Mesenchymal stem cell (in vitro differentiated cells and primary cell): Measurements from ENCODE around the gene AP4M1.

Experiments
- DNase-seq: peaks from one replicate; pipeline ENCODE4 v3.0.0-alpha.2; 2013
- H2AFZ ChIP-seq: one replicate; pipeline ENCODE4 v1.6.1; 2013; ENCODE audit warnings: low read depth, mild to moderate bottlenecking, control low read depth, inconsistent platforms, low read length, moderate library complexity
- H2AK5ac ChIP-seq: 2 replicates; pipeline ENCODE4 v1.6.1; 2013; ENCODE audit warnings: low read length, moderate library complexity, mild to moderate bottlenecking, inconsistent platforms; ENCODE audit not compliant: severe bottlenecking
- H2BK120ac ChIP-seq: one replicate; pipeline ENCODE4 v1.6.1; 2013; ENCODE audit warnings: low read depth, mild to moderate bottlenecking, inconsistent platforms, low read length, moderate library complexity
- H2BK12ac ChIP-seq, 2 experiments: one replicate each; pipeline ENCODE4 v1.6.1; 2013; ENCODE audit warnings: inconsistent platforms in 2 of 2, low read length in 2 of 2, mild to moderate bottlenecking in 2 of 2, moderate library complexity in 2 of 2, control low read depth in 1 of 2
- H2BK15ac ChIP-seq: one replicate; pipeline ENCODE4 v1.6.1; 2013; ENCODE audit warnings: mild to moderate bottlenecking, low read depth, inconsistent platforms; ENCODE audit not compliant: poor library complexity, severe bottlenecking
- H2BK5ac ChIP-seq: 2 replicates; pipeline ENCODE4 v1.6.1; 2013; ENCODE audit warnings: low read depth, mild to moderate bottlenecking, low read length, control low read depth, inconsistent platforms; ENCODE audit not compliant: poor library complexity, severe bottlenecking
- H3K14ac ChIP-seq, 2 experiments: one replicate each; pipeline ENCODE4 v1.6.1; 2013; ENCODE audit warnings: inconsistent platforms in 2 of 2, low read length in 2 of 2, control low read depth in 1 of 2, mild to moderate bottlenecking in 1 of 2, moderate library complexity in 1 of 2
- H3K18ac ChIP-seq, 2 experiments: one replicate each; pipeline ENCODE4 v1.6.1; 2013; ENCODE audit warnings: inconsistent platforms in 2 of 2, low read length in 2 of 2, control low read depth in 1 of 2, low read depth in 1 of 2, mild to moderate bottlenecking in 1 of 2
- H3K23ac ChIP-seq, 2 experiments: one replicate each; pipeline ENCODE4 v1.6.1; 2013; ENCODE audit warnings: inconsistent platforms in 2 of 2, low read length in 2 of 2, mild to moderate bottlenecking in 2 of 2, moderate library complexity in 2 of 2, control low read depth in 1 of 2
- H3K27ac ChIP-seq: 2 replicates; pipeline ENCODE4 v1.5.1; 2013; ENCODE audit warnings: mild to moderate bottlenecking, moderate library complexity, low read length, control low read depth, inconsistent platforms; ENCODE audit not compliant: poor library complexity, severe bottlenecking
- H3K27me3 ChIP-seq, 2 experiments: 2 replicates each; pipeline versions ENCODE4 v1.6.1 to v1.7.0; 2013; ENCODE audit warnings: low read length in 2 of 2, mild to moderate bottlenecking in 2 of 2, moderate library complexity in 2 of 2, control low read depth in 1 of 2, inconsistent platforms in 1 of 2; ENCODE audit not compliant: control insufficient read depth in 1 of 2, insufficient read depth in 1 of 2
- H3K36me3 ChIP-seq, 2 experiments: 2 replicates each; pipeline versions ENCODE4 v1.6.1 to v1.7.0; 2013; ENCODE audit warnings: low read length in 2 of 2, control low read depth in 1 of 2, inconsistent platforms in 1 of 2, low read depth in 1 of 2, mild to moderate bottlenecking in 1 of 2; ENCODE audit not compliant: insufficient read depth in 2 of 2, control insufficient read depth in 1 of 2
- H3K4ac ChIP-seq, 2 experiments: one replicate each; pipeline ENCODE4 v1.6.1; 2013; ENCODE audit warnings: inconsistent platforms in 2 of 2, low read length in 2 of 2, mild to moderate bottlenecking in 2 of 2, moderate library complexity in 2 of 2, control low read depth in 1 of 2, low read depth in 1 of 2
- H3K4me1 ChIP-seq: 2 replicates; pipeline ENCODE4 v1.6.1; 2013; ENCODE audit warnings: low read depth, low read length, control low read depth; ENCODE audit not compliant: control insufficient read depth, insufficient read depth
- H3K4me2 ChIP-seq: 2 replicates; pipeline ENCODE4 v1.6.1; 2013; ENCODE audit warnings: low read length, mild to moderate bottlenecking, inconsistent platforms; ENCODE audit not compliant: poor library complexity, severe bottlenecking
- H3K4me3 ChIP-seq, 2 experiments: 2 replicates each; pipeline versions ENCODE4 v1.5.1 to v1.7.0; 2013; ENCODE audit warnings: low read length in 2 of 2, mild to moderate bottlenecking in 2 of 2, control low read depth in 1 of 2, low read depth in 1 of 2; ENCODE audit not compliant: insufficient read depth in 1 of 2
- H3K79me1 ChIP-seq: replicated peaks from 2 replicates; pipeline ENCODE4 v1.6.1; 2013; ENCODE audit warnings: mild to moderate bottlenecking, control low read depth, low read length, inconsistent platforms; ENCODE audit not compliant: poor library complexity, severe bottlenecking
- H3K9ac ChIP-seq: 2 replicates; pipeline ENCODE4 v1.7.0; 2013; ENCODE audit warnings: mild to moderate bottlenecking, low read length, moderate library complexity
- H3K9me3 ChIP-seq: 2 replicates; pipeline ENCODE4 v1.7.0; 2013; ENCODE audit warnings: mild to moderate bottlenecking, low read length; ENCODE audit not compliant: control insufficient read depth
- H4K8ac ChIP-seq: one replicate; pipeline ENCODE4 v1.6.1; 2013; ENCODE audit warnings: inconsistent platforms, mild to moderate bottlenecking, low read length, moderate library complexity
- H4K91ac ChIP-seq: one replicate; pipeline ENCODE4 v1.6.1; 2013; ENCODE audit warnings: mild to moderate bottlenecking, low read length, inconsistent platforms
- WGBS: methylation state at CpG from one replicate; pipeline ENCODE4 v1.1.7; 2013; ENCODE audit warnings: mixed read lengths; 5-methylcytosine and 5-hydroxymethylcytosine counted together

Gene AP4M1

DNA sequence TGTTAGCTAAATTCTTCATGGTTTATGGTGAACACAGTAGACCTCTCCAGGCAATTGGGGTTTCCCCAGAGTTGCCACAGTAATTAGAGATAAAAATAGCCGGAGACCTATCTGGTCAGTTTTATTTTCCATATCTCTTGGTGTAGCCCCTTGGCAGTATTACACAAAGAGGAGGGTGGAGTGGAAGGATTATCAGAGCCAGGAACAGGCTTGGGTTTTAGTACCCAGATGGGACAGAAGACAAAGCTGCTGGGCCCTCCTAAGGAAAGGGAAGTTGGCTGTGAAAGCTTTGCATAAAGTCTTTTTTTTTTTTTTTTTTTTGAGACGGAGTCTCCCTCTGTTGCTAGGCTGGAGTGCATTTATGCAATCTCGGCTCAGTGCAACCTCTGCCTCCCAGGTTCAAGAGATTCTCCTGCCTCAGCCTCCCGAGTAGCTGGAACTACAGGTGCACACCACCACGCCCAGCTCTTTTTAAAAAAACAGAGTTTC lies 42.1 kb upstream of the AP4M1 start:
- H3K27ac ChIP-seq = no peak overlapping the region
- no peak for DNase-seq
- no peak overlapping the region for H3K23ac ChIP-seq
- no peaks in the 10 kb centered on the region for H3K4me1 ChIP-seq
- WGBS = over 99% methylated on average over 5 of the region's 5 CpGs
- H2BK120ac ChIP-seq = no peak overlapping the region
- H4K8ac ChIP-seq = no peak overlapping the region
- H3K4ac ChIP-seq = no peak overlapping the region
- H2BK12ac ChIP-seq = no peak overlapping the region
- H3K36me3 ChIP-seq = peaks cover 54 to 62% of the 10 kb centered on the region in 2 experiments
- H2AFZ ChIP-seq = no peak overlapping the region
- no peak overlapping the region for H3K18ac ChIP-seq
- H3K14ac ChIP-seq = no peak overlapping the region
- H2BK5ac ChIP-seq = no peak overlapping the region
- no peak overlapping the region for H4K91ac ChIP-seq
- H3K27me3 ChIP-seq = no peaks in the 10 kb centered on the region
- peaks cover 28% of the 10 kb centered on the region for H3K79me1 ChIP-seq
- H3K4me2 ChIP-seq = no peak overlapping the region
- H2AK5ac ChIP-seq = no peak overlapping the region
- H3K9ac ChIP-seq = no peak overlapping the region
- H3K4me3 ChIP-seq = no peak overlapping the region
- H2BK15ac ChIP-seq = no peak overlapping the region
- H3K9me3 ChIP-seq = no peaks in the 10 kb centered on the region

DNA sequence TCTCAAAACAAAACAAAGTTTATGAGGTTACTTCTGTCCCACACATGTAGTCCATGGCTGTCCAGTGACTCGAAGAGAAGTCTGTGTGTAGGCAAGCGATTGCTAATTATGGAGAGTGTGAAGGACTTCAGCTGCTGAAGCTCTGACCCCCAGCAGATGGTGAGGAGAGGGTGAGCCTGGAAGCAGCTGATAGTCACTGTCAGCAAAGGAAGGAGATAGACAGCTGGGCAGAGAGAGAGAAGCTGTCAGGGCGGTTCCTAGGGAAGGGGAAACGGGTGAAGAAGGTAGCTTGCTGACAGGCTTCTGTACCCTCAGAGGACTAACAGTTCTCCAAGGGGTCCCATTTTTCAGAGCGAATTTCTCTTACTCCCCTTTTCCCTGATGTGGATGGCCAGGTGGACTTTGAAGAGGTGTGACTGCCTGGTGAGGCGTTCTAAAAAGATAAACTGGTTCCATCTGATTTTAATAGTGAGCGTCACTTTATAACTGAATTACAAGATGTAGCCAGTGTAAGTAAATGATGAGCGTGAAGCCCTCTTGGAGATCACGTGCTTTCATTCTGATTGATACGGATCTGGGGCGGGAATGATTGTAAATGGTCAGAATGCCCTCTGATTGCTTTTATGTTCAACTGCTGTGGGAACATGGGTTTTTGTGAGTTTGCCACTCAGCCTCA lies 39.8 kb upstream of the AP4M1 start:
- Histone ChIP-seq H3K18ac (no peak overlapping the region), H3K23ac (peak overlapping the region in 1 of 2 experiments; percentile 83), H3K4me1 (no peaks in the 10 kb centered on the region), H4K8ac (no peak overlapping the region), H3K4ac (no peak overlapping the region), H2BK15ac (no peak overlapping the region), H3K27me3 (no peaks in the 10 kb centered on the region), H3K4me2 (no peak overlapping the region), H2AFZ (no peak overlapping the region), H3K9me3 (no peaks in the 10 kb centered on the region), H3K4me3 (no peak overlapping the region), H3K36me3 (peaks cover 66 to 69% of the 10 kb centered on the region in 2 experiments), H3K9ac (no peak overlapping the region), H2AK5ac (no peak overlapping the region), H3K79me1 (peaks cover 26% of the 10 kb centered on the region), H2BK12ac (no peak overlapping the region), H3K14ac (no peak overlapping the region), H2BK5ac (no peak overlapping the region), H3K27ac (no peak overlapping the region), H2BK120ac (no peak overlapping the region), H4K91ac (no peak overlapping the region)
- no peak for DNase-seq
- WGBS = 97% methylated on average over 11 of the region's 11 CpGs

DNA sequence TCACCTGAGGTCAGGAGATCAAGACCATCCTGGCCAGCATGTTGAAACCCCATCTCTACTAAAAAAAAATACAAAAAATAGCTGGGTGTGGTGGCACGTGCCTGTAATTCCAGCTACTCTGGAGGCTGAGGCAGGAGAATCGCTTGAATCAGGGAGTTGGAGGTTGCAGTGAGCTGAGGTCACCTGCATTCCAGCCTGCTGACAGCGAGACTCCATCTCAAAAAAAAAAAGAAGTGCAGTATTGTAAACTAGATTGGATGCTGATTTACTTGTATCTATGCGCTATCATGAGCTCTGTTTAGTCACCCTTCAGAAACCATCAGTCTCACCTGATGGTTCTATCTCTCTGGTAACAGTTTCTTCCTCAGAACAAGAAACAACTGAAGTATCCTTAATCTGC lies 38.1 kb upstream of the AP4M1 start:
- H3K14ac ChIP-seq = no peak overlapping the region
- H2AK5ac ChIP-seq = no peak overlapping the region
- no peak overlapping the region for H2BK5ac ChIP-seq
- no peak overlapping the region for H3K27ac ChIP-seq
- WGBS = 97% methylated on average over 3 of the region's 4 CpGs
- no peak overlapping the region for H3K9ac ChIP-seq
- H2BK120ac ChIP-seq = no peak overlapping the region
- no peak overlapping the region for H3K4me2 ChIP-seq
- no peak overlapping the region for H3K23ac ChIP-seq
- no peak for DNase-seq
- H3K4me3 ChIP-seq = no peak overlapping the region
- H2AFZ ChIP-seq = no peak overlapping the region
- H2BK15ac ChIP-seq = no peak overlapping the region
- H4K91ac ChIP-seq = no peak overlapping the region
- peaks cover 14% of the 10 kb centered on the region for H3K79me1 ChIP-seq
- H3K4me1 ChIP-seq = no peaks in the 10 kb centered on the region
- no peaks in the 10 kb centered on the region for H3K27me3 ChIP-seq
- no peak overlapping the region for H2BK12ac ChIP-seq
- H3K18ac ChIP-seq = no peak overlapping the region
- no peaks in the 10 kb centered on the region for H3K9me3 ChIP-seq
- no peak overlapping the region for H3K4ac ChIP-seq
- H3K36me3 ChIP-seq = peaks cover 62 to 65% of the 10 kb centered on the region in 2 experiments
- no peak overlapping the region for H4K8ac ChIP-seq

DNA sequence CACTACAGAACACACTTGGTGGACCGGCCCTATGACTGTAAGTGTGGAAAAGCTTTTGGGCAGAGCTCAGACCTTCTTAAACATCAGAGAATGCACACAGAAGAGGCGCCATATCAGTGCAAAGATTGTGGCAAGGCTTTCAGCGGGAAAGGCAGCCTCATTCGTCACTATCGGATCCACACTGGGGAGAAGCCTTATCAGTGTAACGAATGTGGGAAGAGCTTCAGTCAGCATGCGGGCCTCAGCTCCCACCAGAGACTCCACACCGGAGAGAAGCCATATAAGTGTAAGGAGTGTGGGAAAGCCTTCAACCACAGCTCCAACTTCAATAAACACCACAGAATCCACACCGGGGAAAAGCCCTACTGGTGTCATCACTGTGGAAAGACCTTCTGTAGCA lies 37.3 kb upstream of the AP4M1 start:
- Histone ChIP-seq H4K8ac (no peak overlapping the region), H2AFZ (no peak overlapping the region), H2BK5ac (no peak overlapping the region), H3K9me3 (no peaks in the 10 kb centered on the region), H2BK12ac (no peak overlapping the region), H2AK5ac (no peak overlapping the region), H3K36me3 (peaks cover 63 to 69% of the 10 kb centered on the region in 2 experiments), H2BK15ac (no peak overlapping the region), H3K4me3 (no peak overlapping the region), H3K79me1 (peaks cover 13% of the 10 kb centered on the region), H3K4ac (no peak overlapping the region), H3K4me2 (no peak overlapping the region), H3K14ac (no peak overlapping the region), H3K27me3 (no peaks in the 10 kb centered on the region), H3K27ac (no peak overlapping the region), H2BK120ac (no peak overlapping the region), H3K18ac (no peak overlapping the region), H3K9ac (no peak overlapping the region), H3K23ac (no peak overlapping the region), H4K91ac (no peak overlapping the region), H3K4me1 (no peaks in the 10 kb centered on the region)
- DNase-seq = no peak
- WGBS = 97% methylated on average over 8 of the region's 9 CpGs
